ENCODE results near the gene ANAPC13.

- TF ChIP-seq CTCF (conservative IDR thresholded peaks at IDR 0.05) (no peak), EZH2 (IDR thresholded peaks at IDR 0.05; ENCODE audit: low read depth) (no peak)
Observed at GRCh38 chr3:134432236-134432635, 53.5 kb downstream of the ANAPC13 start.

Measured in PC-9 (cell line).